Raji (cell line): Measurements from ENCODE around the gene ARFGEF2.

Source experiments
- POLR2A ChIP-seq: IDR thresholded peaks from 2 replicates; pipeline ENCODE4 v1.6.1; 2011; ENCODE audit warnings: low read depth, low read length, control low read depth; ENCODE audit not compliant: insufficient read depth

Gene ARFGEF2

DNA sequence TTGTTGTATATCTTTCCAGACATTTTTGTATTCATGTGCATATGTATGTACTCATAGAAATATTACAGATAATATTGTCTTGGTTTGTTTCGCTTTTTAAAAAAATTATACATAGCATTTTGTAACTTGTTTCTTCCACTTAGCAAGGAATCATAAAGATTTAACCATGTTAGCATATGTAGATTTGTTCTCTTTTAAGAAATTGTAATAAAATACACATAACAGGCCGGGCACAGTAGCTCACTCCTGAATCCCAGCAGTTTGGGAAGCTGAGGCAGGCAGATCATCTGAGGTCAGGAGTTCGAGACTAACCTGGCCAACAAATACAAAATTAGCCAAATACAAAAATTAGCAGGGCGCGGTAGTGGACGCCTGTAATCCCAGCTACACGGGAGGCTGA is 80.2 kb downstream of the ARFGEF2 start:
- TF ChIP-seq POLR2A, result no peak

DNA sequence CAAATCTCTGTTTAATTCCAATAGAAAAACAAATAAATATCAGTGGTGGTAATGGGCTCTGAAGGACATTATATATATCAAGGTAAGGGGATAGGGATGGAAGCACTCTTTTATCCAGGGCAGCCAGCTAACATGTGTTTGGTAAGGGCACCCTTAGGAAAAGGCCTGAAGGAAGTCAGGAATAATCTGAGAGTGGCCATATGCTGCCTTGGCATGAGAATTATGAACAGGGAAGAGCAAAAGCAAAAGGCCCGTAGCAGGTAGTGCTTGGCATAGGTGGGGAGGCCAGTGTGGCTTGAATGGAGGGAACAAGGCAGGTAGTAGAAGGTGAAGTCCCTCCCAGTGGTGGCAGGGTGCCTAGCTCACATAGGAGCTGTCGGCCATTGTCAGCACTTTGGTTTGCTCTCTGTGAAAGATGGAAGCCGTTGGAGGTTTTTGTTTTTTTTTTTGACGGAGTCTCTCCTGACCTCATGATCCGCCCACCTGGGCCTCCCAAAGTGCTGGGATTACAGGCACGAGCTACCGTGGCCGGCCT is 85.0 kb downstream of the ARFGEF2 start:
- no peak for TF ChIP-seq POLR2A

DNA sequence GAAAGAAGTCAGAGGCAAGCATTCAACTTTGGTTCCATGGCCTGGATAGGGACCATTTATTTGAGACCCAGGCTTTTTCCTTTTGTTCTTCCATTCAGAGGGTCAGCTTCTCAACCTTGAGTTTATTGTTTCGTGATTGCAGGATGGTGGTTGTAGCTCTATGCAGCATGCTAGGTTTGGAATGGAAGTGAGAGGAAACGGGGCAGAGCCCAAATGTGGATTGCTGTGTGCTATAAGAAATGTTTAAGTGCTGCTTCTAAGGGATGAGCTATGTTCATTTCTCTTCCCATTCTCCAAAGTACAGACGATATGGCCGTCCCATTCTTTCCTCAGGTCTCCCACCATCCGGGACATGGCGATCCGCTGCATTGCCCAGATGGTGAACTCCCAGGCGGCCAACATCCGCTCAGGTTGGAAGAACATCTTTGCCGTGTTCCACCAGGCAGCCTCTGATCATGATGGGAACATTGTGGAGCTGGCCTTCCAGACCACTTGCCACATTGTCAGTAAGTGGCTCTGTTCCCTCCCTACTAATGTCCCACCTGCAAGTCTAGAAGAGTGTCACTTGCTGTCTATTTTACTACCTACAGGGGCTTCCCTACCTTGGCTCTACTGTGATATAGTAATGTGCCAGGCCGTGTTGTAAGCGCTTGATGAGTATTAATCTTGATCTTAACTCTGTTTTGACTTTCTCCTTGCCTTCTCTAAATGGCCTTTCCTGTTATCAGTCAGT is 88.6 kb downstream of the ARFGEF2 start:
- no peak for TF ChIP-seq POLR2A

GRCh38 chr20:49024220-49024619 is 102.7 kb downstream of the ARFGEF2 start:
- no peak for TF ChIP-seq POLR2A

GRCh38 chr20:49028684-49029083 is 107.2 kb downstream of the ARFGEF2 start:
- no peak for TF ChIP-seq POLR2A

- no peak for TF ChIP-seq POLR2A
These were observed 107.7 kb downstream of the ARFGEF2 start for GRCh38 chr20:49029203-49029602.

DNA sequence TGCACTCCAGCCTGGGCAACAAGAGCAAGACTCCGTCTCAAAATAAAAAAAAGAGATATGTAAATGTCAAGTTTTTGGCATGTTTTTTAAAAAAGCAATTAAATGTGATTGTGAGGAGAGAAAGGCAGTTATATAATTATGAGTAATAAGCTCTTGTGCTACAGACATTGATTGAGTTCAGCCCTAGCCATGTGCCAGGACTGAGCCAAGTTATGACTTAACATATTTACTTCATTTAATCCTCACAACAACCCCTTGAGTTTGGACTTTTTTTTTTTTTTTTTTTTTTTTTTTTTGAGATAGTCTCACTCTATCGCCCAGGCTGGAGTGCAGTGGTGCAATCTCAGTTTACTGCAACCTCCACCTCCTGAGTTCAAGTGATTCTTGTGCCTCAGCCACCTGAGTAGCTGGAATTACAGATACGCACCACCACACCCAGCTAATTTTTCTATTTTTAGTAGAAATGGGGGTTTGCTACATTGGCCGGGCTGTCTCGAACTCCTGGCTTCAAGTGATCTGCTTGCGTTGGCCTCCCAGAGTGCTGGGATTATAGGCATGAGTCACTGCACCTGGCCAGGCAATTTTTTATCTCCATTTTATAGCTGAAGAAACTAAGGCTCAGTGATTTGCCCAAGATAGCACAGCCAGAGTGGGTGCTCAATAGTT is 109.6 kb downstream of the ARFGEF2 start:
- TF ChIP-seq POLR2A, result no peak

- no peak for TF ChIP-seq POLR2A
These were observed 110.9 kb downstream of the ARFGEF2 start for GRCh38 chr20:49032455-49032854.

DNA sequence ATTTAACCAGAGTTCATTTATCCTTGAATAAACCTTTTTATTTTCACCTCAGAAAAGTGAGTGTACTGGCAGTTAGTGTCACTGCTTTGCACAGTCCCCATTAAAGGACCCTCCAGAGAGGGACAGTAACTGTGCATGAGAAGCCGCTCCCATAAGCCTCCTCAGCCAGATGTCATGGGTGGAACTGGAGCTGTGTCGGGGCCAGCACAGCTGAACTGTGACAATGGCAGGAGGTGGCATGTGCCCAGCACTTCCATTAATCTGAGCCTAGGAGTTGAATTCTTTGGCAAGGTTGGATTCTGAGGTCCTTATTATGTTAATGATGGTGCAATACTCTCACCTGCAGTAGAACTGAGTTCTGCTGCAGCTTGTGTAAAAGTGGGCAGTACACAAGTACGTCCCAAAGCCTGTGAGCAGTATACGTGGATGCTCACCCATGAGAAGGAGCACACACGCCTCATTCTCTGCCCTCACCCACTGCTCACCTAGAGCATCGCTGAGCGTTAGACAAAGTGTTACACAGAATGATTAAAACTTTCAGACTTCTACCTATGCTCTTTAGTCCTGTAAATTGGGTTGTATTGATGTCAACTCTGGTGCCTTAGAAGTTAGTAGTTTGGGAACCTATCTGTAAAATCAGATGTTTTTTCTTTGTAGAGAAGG is 112.7 kb downstream of the ARFGEF2 start:
- TF ChIP-seq POLR2A, result no peak

DNA sequence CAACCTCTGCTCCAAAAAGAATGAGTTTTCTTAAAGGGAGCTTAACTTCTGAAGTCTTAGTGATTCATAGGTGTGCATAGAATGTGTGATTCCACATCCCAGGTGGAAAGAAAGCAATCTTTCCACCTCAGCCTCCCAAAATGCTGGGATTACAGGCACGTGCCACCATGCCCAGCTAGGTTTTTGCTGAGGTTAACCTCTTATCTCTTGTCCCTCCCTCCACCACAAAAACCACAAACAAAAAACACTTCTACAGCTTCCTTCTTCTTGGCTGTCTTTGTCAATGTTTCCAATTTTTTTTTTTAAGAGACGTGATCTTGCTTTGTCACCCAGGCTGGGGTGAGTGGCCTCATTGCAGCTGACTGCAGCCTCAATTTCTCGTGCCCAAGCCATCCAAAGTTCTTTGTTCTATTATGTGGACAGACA is 116.5 kb downstream of the ARFGEF2 start:
- TF ChIP-seq POLR2A, result no peak

GRCh38 chr20:49039854-49040253 is 118.3 kb downstream of the ARFGEF2 start:
- TF ChIP-seq POLR2A, result no peak

GRCh38 chr20:49043000-49043399 is 121.5 kb downstream of the ARFGEF2 start:
- TF ChIP-seq POLR2A, result no peak

- TF ChIP-seq POLR2A, result no peak
These were observed 124.1 kb downstream of the ARFGEF2 start for GRCh38 chr20:49045440-49046086.

DNA sequence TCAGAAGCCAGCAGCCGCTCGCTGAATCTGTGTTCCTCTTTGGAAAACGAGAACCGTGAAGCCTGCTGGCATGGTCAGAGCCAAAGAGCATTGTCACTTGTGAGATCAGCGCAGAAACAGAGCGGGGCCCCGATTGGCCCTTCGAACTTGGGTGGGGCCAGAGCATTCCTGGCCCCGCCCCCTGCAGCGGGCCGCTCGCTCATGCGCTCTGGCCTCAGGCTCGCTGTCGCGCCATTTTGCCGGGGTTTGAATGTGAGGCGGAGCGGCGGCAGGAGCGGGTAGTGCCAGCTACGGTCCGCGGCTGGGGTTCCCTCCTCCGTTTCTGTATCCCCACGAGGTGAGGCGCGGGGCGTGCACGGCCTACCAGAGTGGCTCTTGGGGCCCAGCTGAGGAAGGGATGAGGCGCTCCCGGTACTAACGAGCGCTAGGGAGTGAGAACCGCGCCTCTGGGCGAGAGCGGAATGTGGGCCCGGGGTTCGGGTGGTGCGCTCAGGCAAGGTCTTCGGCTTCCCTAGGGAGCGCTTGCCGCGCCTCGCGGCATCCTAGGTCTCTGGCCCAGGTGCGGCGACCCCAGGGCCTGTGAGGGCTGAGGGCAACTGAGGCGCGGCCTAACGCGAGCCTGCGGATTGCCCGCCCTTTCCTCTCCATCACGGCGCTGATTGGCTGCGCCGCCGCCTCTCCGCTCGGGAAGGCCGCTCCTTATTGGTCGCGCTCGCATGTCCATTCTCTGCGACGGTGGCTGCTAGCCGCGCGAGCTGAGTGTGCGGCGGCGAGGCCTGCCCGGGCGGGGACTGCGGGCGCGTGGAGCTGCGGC is 124.8 kb downstream of the ARFGEF2 start, which contains the start of gene CSE1L:
TSS of gene CSE1L (plus strand) at position 226 of the 814 bp plus-strand sequence. CDS start 12,152 bp downstream, outside the sequence.
- peak; percentile 86 for TF ChIP-seq POLR2A
